Right lobe of liver (tissue), 4 donors: ENCODE data around the gene LHFPL2.

Experiments used
- CTCF ChIP-seq, 4 donors: fragments of 200-600 bp in 3 of 4; fragments of 450-650 bp in 1 of 4; IDR thresholded peaks; one replicate each; pipeline versions ENCODE4 v1.5.1 to v1.8.0; 2016 to 2022; ENCODE audit warnings: antibody characterized with exemption in 4 of 4, mild to moderate bottlenecking in 2 of 4
- POLR2A ChIP-seq: fragments of 450-650 bp; IDR thresholded peaks from one replicate; pipeline ENCODE4 v1.6.1; 2017; ENCODE audit warnings: antibody characterized with exemption, mild to moderate bottlenecking
- donor health status: DM: no; HTN: no; CAD: no.
- donor health status: DM: no; HTN: no; CAD: no.
- donor health status: DM: no; HTN: yes; CAD: no.

GRCh38 chr5:78530342-78531096 is 118.1 kb downstream of the LHFPL2 start:
- no peak for TF ChIP-seq CTCF (IDR thresholded peaks at IDR 0.05)
- no peak for TF ChIP-seq POLR2A
